ENCODE data around the gene SLC37A1. TPM values are rescaled to one million over a fixed set of nuclear protein-coding genes. Genes with fewer than 3 reads are reported as not detected.

The SLC37A1 gene
- total RNA-seq, 1 experiment from 2014 or later, result 37.7 TPM

- H3K36me3 Mint-ChIP-seq (ENCODE audit: insufficient read depth in 1 of 3, low read depth in 3 of 3), result peaks cover 0 to 5% (median 1%) of the 10 kb centered on the region in 3 experiments; a peak in 3 of 7 replicates
- H3K14ac ChIP-seq (ENCODE audit: insufficient read depth, low read length), result no peak overlapping the region
- H3K9me3 Mint-ChIP-seq, result peaks cover 5 to 16% of the 10 kb centered on the region in 2 experiments; a peak in 4 of 5 replicates
- H3K4ac ChIP-seq (ENCODE audit: low read depth, low read length), result no peak overlapping the region
- H4K91ac ChIP-seq (ENCODE audit: insufficient read length, low read depth, low read length), result no peak overlapping the region
- peaks cover 0 to 6% of the 10 kb centered on the region in 2 experiments; a peak in 2 of 4 replicates for H3K4me1 Mint-ChIP-seq
- H3T11ph ChIP-seq (ENCODE audit: low read length), result no peak overlapping the region
- peak overlapping the region in 1 of 3 experiments; percentile 23; a peak in 1 of 7 replicates for H3K27ac Mint-ChIP-seq
- H3K79me2 ChIP-seq (ENCODE audit: insufficient read depth, low read length), result no peaks in the 10 kb centered on the region
- peaks cover 26% of the 10 kb centered on the region for H3K27me3 Mint-ChIP-seq (ENCODE audit: low read depth)
- no peaks in the 10 kb centered on the region for H3K23me2 ChIP-seq (ENCODE audit: insufficient read length, low read depth, low read length, poor library complexity, severe bottlenecking)
- H4K20me1 ChIP-seq (ENCODE audit: control insufficient read depth, insufficient read depth, insufficient read length), result no peaks in the 10 kb centered on the region
- no peak overlapping the region for H2BK12ac ChIP-seq (ENCODE audit: insufficient read length, low read depth, low read length)
- H3K27me3 ChIP-seq (ENCODE audit: insufficient read depth, low read length), result no peaks in the 10 kb centered on the region
- no peaks in the 10 kb centered on the region; the same call in 1 of the 2 replicates for H3K4me1 ChIP-seq (ENCODE audit: insufficient read depth, low read length)
- DNase-seq, result no peak
- H3K18ac ChIP-seq (ENCODE audit: insufficient read length, low read depth, low read length), result no peak overlapping the region
- no peaks in the 10 kb centered on the region for H3K79me1 ChIP-seq (ENCODE audit: insufficient read depth, low read depth, low read length, poor library complexity, severe bottlenecking)
- H4K5ac ChIP-seq (ENCODE audit: insufficient read length, low read depth, low read length), result no peak overlapping the region
- H3K27ac ChIP-seq (ENCODE audit: insufficient read length, low read depth, low read length), result no peak overlapping the region
- no peak overlapping the region for H3K23ac ChIP-seq (ENCODE audit: insufficient read length, low read depth, low read length)
- no peak overlapping the region for H2BK15ac ChIP-seq (ENCODE audit: low read depth, low read length)
- no peak overlapping the region for H3K4me2 ChIP-seq (ENCODE audit: insufficient read depth, insufficient read length, low read length)
- H2BK5ac ChIP-seq (ENCODE audit: insufficient read length, low read length), result no peak overlapping the region
- no CpG with 5 or more reads among the region's 4 CpGs for WGBS (ENCODE audit: extremely low coverage, insufficient read length, low lambda C conversion rate)
- H3K4me3 Mint-ChIP-seq, result no peak overlapping the region
- no peak for TF ChIP-seq CTCF (conservative IDR thresholded peaks at IDR 0.05)
- H3K56ac ChIP-seq (ENCODE audit: insufficient read length, low read depth, low read length), result no peak overlapping the region
- no peak overlapping the region for H3K9ac ChIP-seq (ENCODE audit: extremely low read depth, insufficient read length, low read length)
- no peak overlapping the region for H4K8ac ChIP-seq (replicated peaks; ENCODE audit: insufficient read length, low read depth, low read length)
- no peak overlapping the region for H2AFZ ChIP-seq (ENCODE audit: low read length)
- no peak overlapping the region for H2AK5ac ChIP-seq (ENCODE audit: insufficient read length, low read length)
- H3K9me3 ChIP-seq (ENCODE audit: control insufficient read depth, low read depth, low read length), result no peaks in the 10 kb centered on the region
- H2BK120ac ChIP-seq (ENCODE audit: low read depth, low read length, poor library complexity, severe bottlenecking), result no peak overlapping the region
- H2BK20ac ChIP-seq (ENCODE audit: low read depth, low read length, poor library complexity, severe bottlenecking), result no peak overlapping the region
Measured at GRCh38 chr21:42607102-42607501, 93.5 kb downstream of the SLC37A1 start.
